ENCODE results near the gene DHRS3. TPM values are rescaled to one million over a fixed set of nuclear protein-coding genes. Genes with fewer than 3 reads are reported as not detected.

DHRS3 gene
- polyA plus RNA-seq, 1 of the 3 experiments (the other 2 are of a cell fraction) = 44.8 TPM

- TF ChIP-seq IRF3 (IDR thresholded peaks at IDR 0.05; ENCODE audit: low read depth, low read length) = no peak
Measured at GRCh38 chr1:12613180-12613579, 4.8 kb downstream of the DHRS3 start (continued).

GRCh38 chr1:12610941-12611340 lies 7.1 kb downstream of the DHRS3 start:
- Histone ChIP-seq H3K9me2 (no peaks in the 10 kb centered on the region), H3K79me2 (ENCODE audit: insufficient read depth) (no peaks in the 10 kb centered on the region), H3K27me3 (ENCODE audit: insufficient read depth) (no peaks in the 10 kb centered on the region), H4K20me1 (ENCODE audit: insufficient read depth) (no peaks in the 10 kb centered on the region), H3K4me3 (ENCODE audit: low read depth in 2 of 2, low read length in 1 of 2) (no peak overlapping the region), H3K4me1 (ENCODE audit: control insufficient read depth in 1 of 2, insufficient read depth in 2 of 2, low read depth in 1 of 2, low read length in 1 of 2) (peaks cover 0 to 12% of the 10 kb centered on the region in 2 experiments; a peak in 1 of 4 replicates), H3K9ac (no peak overlapping the region), H3K9me3 (no peaks in the 10 kb centered on the region), H3K27ac (ENCODE audit: low read depth in 2 of 2, low read length in 1 of 2) (no peak overlapping the region), H3K36me3 (replicated peaks in 1 of 2; ENCODE audit: control insufficient read depth in 1 of 2, insufficient read depth in 2 of 2, low read length in 1 of 2) (peaks cover 0 to 7% of the 10 kb centered on the region in 2 experiments), H3F3A (replicated peaks; ENCODE audit: insufficient read depth) (peaks cover 3% of the 10 kb centered on the region), H2AFZ (ENCODE audit: low read depth) (no peak overlapping the region), H3K4me2 (no peak overlapping the region)
- ChIA-PET POLR2A (no interaction called here), CTCF (interaction anchor here (1.3 to 1.5 kb wide), 2 partner anchors 8 to 48 kb away, joined by 3 read pairs; no protein-coding TSS in a partner anchor)
- TF ChIP-seq POLR2AphosphoS5 (IDR thresholded peaks at IDR 0.05; ENCODE audit: low read depth, low read length) = no peak
- no peak for TF ChIP-seq FOSL2 (IDR thresholded peaks at IDR 0.05; ENCODE audit: borderline replicate concordance, low read depth)
- TF ChIP-seq MEF2A (IDR thresholded peaks at IDR 0.05; ENCODE audit: borderline replicate concordance, low read depth) = no peak
- TF ChIP-seq SIN3A (IDR thresholded peaks at IDR 0.05; ENCODE audit: borderline replicate concordance, low read depth, low read length) = no peak
- TF ChIP-seq MAX (IDR thresholded peaks at IDR 0.05; ENCODE audit: low read depth) = no peak
- no peak for TF ChIP-seq USF1 (IDR thresholded peaks at IDR 0.05; ENCODE audit: borderline replicate concordance, low read depth)
- TF ChIP-seq TCF12 (IDR thresholded peaks at IDR 0.05) = no peak
- TF ChIP-seq REST (IDR thresholded peaks at IDR 0.05; ENCODE audit: low read depth, low read length) = no peak
- no peak for TF ChIP-seq RAD21 (IDR thresholded peaks at IDR 0.05; ENCODE audit: low read length)
- TF ChIP-seq TEAD4 (IDR thresholded peaks at IDR 0.05; ENCODE audit: borderline replicate concordance, insufficient read depth) = no peak
- no peak for TF ChIP-seq EP300 (IDR thresholded peaks at IDR 0.05; ENCODE audit: borderline replicate concordance in 1 of 2, low read depth in 1 of 2, low read length in 1 of 2)
- TF ChIP-seq RXRA (IDR thresholded peaks at IDR 0.05; ENCODE audit: borderline replicate concordance, low read depth) = no peak
- TF ChIP-seq ZBTB33 (IDR thresholded peaks at IDR 0.05; ENCODE audit: borderline replicate concordance, low read depth) = no peak
- TF ChIP-seq EZH2phosphoT487 (IDR thresholded peaks at IDR 0.05; ENCODE audit: borderline replicate concordance, low read depth) = no peak
- TF ChIP-seq TAF1 (IDR thresholded peaks at IDR 0.05; ENCODE audit: borderline replicate concordance, low read depth, low read length) = no peak
- TF ChIP-seq CHD2 (IDR thresholded peaks at IDR 0.05; ENCODE audit: low read length, partially characterized antibody) = no peak
- no peak for TF ChIP-seq GATA2 (CRISPR knock-in tag; IDR thresholded peaks at IDR 0.05)
- TF ChIP-seq CTCF (IDR thresholded peaks at IDR 0.05) = no peak
- no peak for TF ChIP-seq ELF1 (IDR thresholded peaks at IDR 0.05)
- no peak for TF ChIP-seq USF2 (IDR thresholded peaks at IDR 0.05; ENCODE audit: borderline replicate concordance, low read depth, low read length)
- DNase-seq = no peak
- 86% methylated on average over 7 of the region's 7 CpGs for WGBS (ENCODE audit: low lambda C conversion rate)
